Measurements from ENCODE around the gene ABCC1. TPM values are rescaled to one million over a fixed set of nuclear protein-coding genes. Genes with fewer than 3 reads are reported as not detected.

ABCC1 gene
- total and polyA plus RNA-seq, 2 donors, result 11.6 to 18.1 TPM

- Histone ChIP-seq H3K4me1 (ENCODE audit: control insufficient read depth in 2 of 2, insufficient read depth in 2 of 2, low read length in 2 of 2) (peaks cover 3 to 6% of the 10 kb centered on the region in 2 donors), H3K36me3 (ENCODE audit: control insufficient read depth in 2 of 2, insufficient read depth in 2 of 2, low read length in 1 of 2) (peaks cover 0 to 22% of the 10 kb centered on the region in 2 donors), H3K27me3 (ENCODE audit: control insufficient read depth in 2 of 2, insufficient read depth in 1 of 2, low read length in 1 of 2) (no peaks in the 10 kb centered on the region), H3K9me3 (ENCODE audit: control insufficient read depth in 2 of 2, insufficient read depth in 1 of 2, low read length in 1 of 2) (no peaks in the 10 kb centered on the region), H3K27ac (ENCODE audit: low read depth in 1 of 2, low read length in 1 of 2) (no peak overlapping the region), H3K4me3 (ENCODE audit: low read length in 2 of 2) (no peak overlapping the region)
- no peak for DNase-seq (ENCODE audit: low read depth in 6 of 9, low spot score in 9 of 9)
- WGBS, result 97% methylated on average over 4 of the region's 4 CpGs
These were observed 43.7 kb downstream of the ABCC1 start for GRCh38 chr16:15993128-15993527.

DNA sequence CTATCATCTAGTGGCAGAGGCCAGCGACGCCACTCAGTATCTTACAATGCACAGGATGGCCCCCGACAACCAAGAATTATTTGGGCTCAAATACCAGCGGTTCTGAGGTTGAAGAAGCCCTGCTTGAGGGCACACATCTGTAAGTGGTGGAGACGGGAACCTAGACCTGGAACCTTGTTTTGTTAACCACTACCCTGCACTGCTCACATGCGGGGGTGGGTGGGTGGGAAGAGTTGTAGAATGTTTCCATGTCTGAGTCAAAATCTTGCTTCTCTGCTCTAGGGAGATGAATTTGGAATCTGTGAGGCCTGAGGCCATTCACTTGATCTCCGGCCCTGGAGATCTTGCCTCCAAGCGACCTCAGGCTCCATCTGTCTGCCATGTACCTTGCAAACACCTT is 44.1 kb downstream of the ABCC1 start:
- Histone ChIP-seq H3K4me3 (ENCODE audit: low read length in 2 of 2) (no peak overlapping the region), H3K36me3 (ENCODE audit: control insufficient read depth in 2 of 2, insufficient read depth in 2 of 2, low read length in 1 of 2) (peaks cover 0 to 22% of the 10 kb centered on the region in 2 donors), H3K27me3 (ENCODE audit: control insufficient read depth in 2 of 2, insufficient read depth in 1 of 2, low read length in 1 of 2) (no peaks in the 10 kb centered on the region), H3K9me3 (ENCODE audit: control insufficient read depth in 2 of 2, insufficient read depth in 1 of 2, low read length in 1 of 2) (no peaks in the 10 kb centered on the region), H3K4me1 (ENCODE audit: control insufficient read depth in 2 of 2, insufficient read depth in 2 of 2, low read length in 2 of 2) (peaks cover 7 to 10% of the 10 kb centered on the region in 2 donors), H3K27ac (ENCODE audit: low read depth in 1 of 2, low read length in 1 of 2) (no peak overlapping the region)
- DNase-seq (ENCODE audit: low read depth in 6 of 9, low spot score in 9 of 9), result no peak
- WGBS, result 95% methylated on average over 8 of the region's 8 CpGs

GRCh38 chr16:15993946-15994665 is 44.7 kb downstream of the ABCC1 start:
- WGBS, result 96% methylated on average over 9 of the region's 9 CpGs
- no peak for DNase-seq (ENCODE audit: low read depth in 6 of 9, low spot score in 9 of 9)
- H3K27me3 ChIP-seq (ENCODE audit: control insufficient read depth in 2 of 2, insufficient read depth in 1 of 2, low read length in 1 of 2), result no peaks in the 10 kb centered on the region
- H3K9me3 ChIP-seq (ENCODE audit: control insufficient read depth in 2 of 2, insufficient read depth in 1 of 2, low read length in 1 of 2), result no peaks in the 10 kb centered on the region
- H3K36me3 ChIP-seq (ENCODE audit: control insufficient read depth in 2 of 2, insufficient read depth in 2 of 2, low read length in 1 of 2), result peaks cover 0 to 22% of the 10 kb centered on the region in 2 donors
- peaks cover 5 to 8% of the 10 kb centered on the region in 2 donors for H3K4me1 ChIP-seq (ENCODE audit: control insufficient read depth in 2 of 2, insufficient read depth in 2 of 2, low read length in 2 of 2)
- no peak overlapping the region for H3K4me3 ChIP-seq (ENCODE audit: low read length in 2 of 2)
- H3K27ac ChIP-seq (ENCODE audit: low read depth in 1 of 2, low read length in 1 of 2), result no peak overlapping the region

GRCh38 chr16:15996432-15997109 is 47.2 kb downstream of the ABCC1 start:
- 97% methylated on average over 8 of the region's 8 CpGs for WGBS
- Histone ChIP-seq H3K36me3 (ENCODE audit: control insufficient read depth in 2 of 2, insufficient read depth in 2 of 2, low read length in 1 of 2) (peaks cover 0 to 19% of the 10 kb centered on the region in 2 donors), H3K27ac (ENCODE audit: low read depth in 1 of 2, low read length in 1 of 2) (peak overlapping the region in 1 of 2 donors; percentile 18), H3K4me1 (ENCODE audit: control insufficient read depth in 2 of 2, insufficient read depth in 2 of 2, low read length in 2 of 2) (peaks cover 4 to 7% of the 10 kb centered on the region in 2 donors), H3K4me3 (ENCODE audit: low read length in 2 of 2) (no peak overlapping the region), H3K9me3 (ENCODE audit: control insufficient read depth in 2 of 2, insufficient read depth in 1 of 2, low read length in 1 of 2) (no peaks in the 10 kb centered on the region), H3K27me3 (ENCODE audit: control insufficient read depth in 2 of 2, insufficient read depth in 1 of 2, low read length in 1 of 2) (no peaks in the 10 kb centered on the region)
- DNase-seq (ENCODE audit: low read depth in 6 of 9, low spot score in 9 of 9), result no peak

DNA sequence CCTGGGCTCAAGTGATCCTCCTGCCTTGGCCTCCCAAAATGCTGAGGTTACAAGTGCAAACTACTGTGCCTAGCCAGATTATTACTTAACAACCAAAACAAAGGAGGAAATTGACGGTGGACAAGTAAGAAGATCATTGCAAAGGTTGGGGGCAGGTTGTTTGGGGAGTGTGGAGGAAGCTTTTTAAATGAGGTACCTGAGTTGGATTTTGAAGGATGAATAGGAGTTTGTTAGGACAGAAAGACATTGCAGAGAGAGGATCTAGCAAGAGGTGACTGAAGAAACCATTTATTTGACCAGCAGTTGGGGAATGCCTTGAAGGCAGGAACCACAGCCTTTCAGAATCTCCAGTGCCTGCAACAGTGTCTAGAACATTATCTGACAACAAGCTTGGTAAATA is 51.3 kb downstream of the ABCC1 start:
- Histone ChIP-seq H3K4me1 (ENCODE audit: control insufficient read depth in 2 of 2, insufficient read depth in 2 of 2, low read length in 2 of 2) (peaks cover 7% of the 10 kb centered on the region in 2 donors), H3K4me3 (ENCODE audit: low read length in 2 of 2) (no peak overlapping the region), H3K27me3 (ENCODE audit: control insufficient read depth in 2 of 2, insufficient read depth in 1 of 2, low read length in 1 of 2) (no peaks in the 10 kb centered on the region), H3K9me3 (ENCODE audit: control insufficient read depth in 2 of 2, insufficient read depth in 1 of 2, low read length in 1 of 2) (no peaks in the 10 kb centered on the region), H3K36me3 (ENCODE audit: control insufficient read depth in 2 of 2, insufficient read depth in 2 of 2, low read length in 1 of 2) (peaks cover 0 to 10% of the 10 kb centered on the region in 2 donors), H3K27ac (ENCODE audit: low read depth in 1 of 2, low read length in 1 of 2) (no peak overlapping the region)
- no peak for DNase-seq (ENCODE audit: low read depth in 6 of 9, low spot score in 9 of 9)
- WGBS, result 96% methylated on average over 1 of the region's 1 CpG

GRCh38 chr16:16001596-16002255 is 52.3 kb downstream of the ABCC1 start:
- Histone ChIP-seq H3K27ac (ENCODE audit: low read depth in 1 of 2, low read length in 1 of 2) (no peak overlapping the region), H3K36me3 (ENCODE audit: control insufficient read depth in 2 of 2, insufficient read depth in 2 of 2, low read length in 1 of 2) (peaks cover 0 to 3% of the 10 kb centered on the region in 2 donors), H3K9me3 (ENCODE audit: control insufficient read depth in 2 of 2, insufficient read depth in 1 of 2, low read length in 1 of 2) (no peaks in the 10 kb centered on the region), H3K27me3 (ENCODE audit: control insufficient read depth in 2 of 2, insufficient read depth in 1 of 2, low read length in 1 of 2) (no peaks in the 10 kb centered on the region), H3K4me1 (ENCODE audit: control insufficient read depth in 2 of 2, insufficient read depth in 2 of 2, low read length in 2 of 2) (peaks cover 7% of the 10 kb centered on the region in 2 donors), H3K4me3 (ENCODE audit: low read length in 2 of 2) (no peak overlapping the region)
- WGBS, result 71% methylated on average over 6 of the region's 6 CpGs
- no peak for DNase-seq (ENCODE audit: low read depth in 6 of 9, low spot score in 9 of 9)

- Histone ChIP-seq H3K4me3 (ENCODE audit: low read length in 2 of 2) (no peak overlapping the region), H3K27me3 (ENCODE audit: control insufficient read depth in 2 of 2, insufficient read depth in 1 of 2, low read length in 1 of 2) (no peaks in the 10 kb centered on the region), H3K9me3 (ENCODE audit: control insufficient read depth in 2 of 2, insufficient read depth in 1 of 2, low read length in 1 of 2) (no peaks in the 10 kb centered on the region), H3K4me1 (ENCODE audit: control insufficient read depth in 2 of 2, insufficient read depth in 2 of 2, low read length in 2 of 2) (peaks cover 14 to 15% of the 10 kb centered on the region in 2 donors), H3K27ac (ENCODE audit: low read depth in 1 of 2, low read length in 1 of 2) (no peak overlapping the region), H3K36me3 (ENCODE audit: control insufficient read depth in 2 of 2, insufficient read depth in 2 of 2, low read length in 1 of 2) (peaks cover 0 to 4% of the 10 kb centered on the region in 2 donors)
- no peak for DNase-seq (ENCODE audit: low read depth in 6 of 9, low spot score in 9 of 9)
- WGBS, result 98% methylated on average over 1 of the region's 1 CpG
These were observed 54.4 kb downstream of the ABCC1 start for GRCh38 chr16:16003719-16004313.

- Histone ChIP-seq H3K27ac (ENCODE audit: low read depth in 1 of 2, low read length in 1 of 2) (no peak overlapping the region), H3K27me3 (ENCODE audit: control insufficient read depth in 2 of 2, insufficient read depth in 1 of 2, low read length in 1 of 2) (no peaks in the 10 kb centered on the region), H3K4me1 (ENCODE audit: control insufficient read depth in 2 of 2, insufficient read depth in 2 of 2, low read length in 2 of 2) (peaks cover 14 to 15% of the 10 kb centered on the region in 2 donors), H3K4me3 (ENCODE audit: low read length in 2 of 2) (no peak overlapping the region), H3K36me3 (ENCODE audit: control insufficient read depth in 2 of 2, insufficient read depth in 2 of 2, low read length in 1 of 2) (peaks cover 2 to 6% of the 10 kb centered on the region in 2 donors), H3K9me3 (ENCODE audit: control insufficient read depth in 2 of 2, insufficient read depth in 1 of 2, low read length in 1 of 2) (no peaks in the 10 kb centered on the region)
- 98% methylated on average over 5 of the region's 5 CpGs for WGBS
- no peak for DNase-seq (ENCODE audit: low read depth in 6 of 9, low spot score in 9 of 9)
These were observed 54.9 kb downstream of the ABCC1 start for GRCh38 chr16:16004314-16004749.
